GM18951 (cell line): ENCODE data around the gene CRTC3.
"Not testable (repeated sequence)": the region's sequence is repeated elsewhere in the genome, so short reads cannot be mapped to it uniquely, and the experiment has no call there.

Experiments used
- POLR2A ChIP-seq: IDR thresholded peaks from 4 replicates; pipeline ENCODE4 v1.6.1; 2011; ENCODE audit warnings: mild to moderate bottlenecking; ENCODE audit not compliant: insufficient read length, insufficient read depth; ENCODE audit errors: extremely low read depth
- in situ Hi-C: fragments of 300-500 bp; cut with MboI; formaldehyde crosslinking; loops from one replicate; pipeline ENCODE4 v1.12.0; 2022; ENCODE audit warnings: low sequenced_read_pairs, mixed read lengths, inconsistent platforms; ENCODE audit not compliant: unreplicated experiment

Gene CRTC3

DNA sequence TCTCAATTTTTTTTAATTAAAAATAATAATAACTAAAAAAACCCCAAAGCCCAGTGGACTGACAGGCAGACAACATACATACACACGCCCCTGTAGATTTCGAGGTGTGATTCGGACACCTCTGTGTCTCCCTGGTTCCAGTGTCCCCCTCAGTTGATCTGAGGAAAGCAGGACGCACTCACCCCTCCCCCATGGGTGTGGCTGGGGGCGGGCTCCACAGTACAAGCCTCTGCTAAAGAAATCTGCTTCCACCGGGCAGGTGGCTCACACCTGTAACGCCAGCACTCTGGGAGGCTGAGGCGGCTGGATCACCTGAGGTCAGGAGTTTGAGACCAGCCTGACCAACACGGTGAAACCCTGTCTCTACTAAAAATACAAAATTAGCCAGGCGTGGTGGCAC is 153.6 kb downstream of the CRTC3 start:
- TF ChIP-seq POLR2A: no peak

DNA sequence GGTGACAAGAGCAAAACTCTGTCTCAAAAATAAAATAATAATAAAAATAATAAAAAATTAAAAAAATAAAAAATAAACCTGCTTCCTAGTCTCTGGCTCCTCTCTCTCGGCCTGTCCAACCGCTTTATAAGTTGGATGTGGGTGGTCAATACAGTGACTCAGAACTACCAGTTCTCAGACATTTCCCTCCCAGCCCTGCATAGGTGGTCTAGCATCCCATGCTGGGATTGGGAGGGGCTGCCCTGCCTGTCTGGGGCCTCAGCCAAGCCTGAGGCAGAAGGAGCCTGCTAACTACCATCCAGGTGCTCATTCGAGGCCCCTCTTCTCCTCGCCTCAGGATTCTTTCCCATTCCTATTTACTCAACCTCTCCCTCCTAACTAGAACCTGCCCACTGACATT is 154.2 kb downstream of the CRTC3 start:
- TF ChIP-seq POLR2A: no peak
- in situ Hi-C loops: no loop called here

More for the DNA sequence above, 153.6 kb downstream of the CRTC3 start:
- in situ Hi-C loops: no loop called here

DNA sequence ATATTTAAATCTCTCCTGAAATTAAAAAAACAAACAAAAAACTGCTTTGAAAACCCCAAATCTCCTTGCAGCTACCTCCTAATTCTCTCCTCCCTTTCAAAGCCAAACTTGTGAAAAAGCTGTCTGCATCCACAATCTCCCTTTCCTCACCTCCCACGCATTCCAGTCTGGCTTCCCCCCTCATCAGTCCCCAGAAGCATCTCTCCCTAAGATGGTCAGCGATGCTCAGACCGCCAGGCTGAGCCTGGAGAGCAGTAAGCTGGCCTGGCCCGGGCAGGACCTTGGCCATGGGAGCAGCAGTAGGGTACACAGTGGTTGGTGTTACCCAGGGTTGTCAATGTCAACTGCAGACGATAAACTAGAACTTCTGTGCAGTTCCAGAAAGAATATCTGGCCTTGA is 154.6 kb downstream of the CRTC3 start:
- no peak for TF ChIP-seq POLR2A
- in situ Hi-C loops: no loop called here

DNA sequence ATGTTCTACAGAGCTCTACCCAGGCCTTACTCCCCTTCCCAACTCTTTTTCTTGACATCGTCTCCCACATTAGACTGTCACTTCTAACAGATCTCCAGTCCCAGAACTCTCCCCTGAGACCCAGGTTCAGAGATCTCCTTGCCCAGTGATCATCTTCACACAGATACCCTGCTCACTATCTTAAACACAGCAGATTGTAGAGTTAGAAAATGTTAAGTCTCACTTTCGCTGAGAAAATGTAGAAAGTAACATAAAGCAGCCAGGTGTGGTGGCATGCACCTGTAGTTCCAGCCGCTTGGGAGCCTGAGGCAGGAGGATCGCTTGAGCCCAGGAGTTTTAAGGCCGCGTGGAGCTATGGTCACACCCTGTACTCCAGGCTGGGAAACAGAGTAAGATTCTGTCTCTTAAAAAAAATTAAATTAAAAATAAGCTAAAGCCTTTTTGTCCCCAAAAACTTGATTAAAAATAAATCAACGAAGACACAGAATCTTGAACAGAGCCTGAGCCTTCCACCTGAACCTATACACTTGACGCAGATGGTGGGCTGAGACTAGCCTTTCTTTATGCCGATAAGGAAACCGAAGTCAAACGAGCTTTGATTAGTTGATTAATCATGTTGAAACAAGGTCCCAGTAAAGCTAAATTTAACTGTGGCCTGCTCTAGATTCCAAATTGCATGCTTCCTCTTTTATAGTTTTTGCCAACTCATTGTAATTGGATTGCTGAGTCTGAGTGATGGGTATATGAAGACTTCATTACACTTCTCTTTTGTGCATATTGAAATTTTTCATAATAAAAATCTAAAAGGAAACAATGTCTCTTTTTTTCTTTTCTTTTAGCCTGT is 156.1 kb downstream of the CRTC3 start:
- in situ Hi-C loops: no loop called here
- TF ChIP-seq POLR2A: no peak

DNA sequence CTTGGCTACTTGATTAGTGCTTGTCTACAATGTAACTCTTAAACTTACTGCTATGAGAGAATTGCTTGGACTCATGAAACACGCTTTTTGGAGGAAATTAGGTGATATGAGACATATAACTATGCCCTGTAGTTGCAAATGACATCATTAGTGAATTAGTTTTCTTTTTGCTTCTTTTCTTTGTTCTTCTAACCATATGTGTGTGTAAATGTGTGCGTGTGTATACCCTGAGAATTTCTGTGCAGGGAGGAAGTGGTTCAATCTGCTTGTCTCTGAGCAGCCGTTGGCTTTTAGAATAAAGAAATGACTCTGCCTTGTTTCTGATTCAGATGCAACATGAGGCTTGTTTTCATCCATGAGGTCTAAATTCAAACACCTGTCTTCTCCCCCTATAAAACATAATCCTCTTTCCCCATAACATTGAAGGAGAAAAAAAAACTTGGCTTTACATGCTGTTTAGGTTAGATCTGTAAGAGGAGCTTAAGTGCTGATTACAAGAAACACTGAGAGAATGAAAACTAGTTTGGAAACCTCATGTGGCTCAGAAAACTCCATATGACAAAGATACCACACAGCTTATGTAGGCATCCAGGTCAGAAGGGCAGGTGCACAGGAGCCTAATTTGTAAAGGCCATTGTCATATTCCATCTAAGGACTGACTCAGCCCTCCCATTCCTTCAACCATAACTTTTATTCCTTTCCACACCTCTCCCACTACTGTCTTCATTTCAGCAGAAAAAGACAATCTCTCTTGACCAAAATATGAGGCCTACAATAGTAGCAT is 156.9 kb downstream of the CRTC3 start:
- in situ Hi-C loops: no loop called here

DNA sequence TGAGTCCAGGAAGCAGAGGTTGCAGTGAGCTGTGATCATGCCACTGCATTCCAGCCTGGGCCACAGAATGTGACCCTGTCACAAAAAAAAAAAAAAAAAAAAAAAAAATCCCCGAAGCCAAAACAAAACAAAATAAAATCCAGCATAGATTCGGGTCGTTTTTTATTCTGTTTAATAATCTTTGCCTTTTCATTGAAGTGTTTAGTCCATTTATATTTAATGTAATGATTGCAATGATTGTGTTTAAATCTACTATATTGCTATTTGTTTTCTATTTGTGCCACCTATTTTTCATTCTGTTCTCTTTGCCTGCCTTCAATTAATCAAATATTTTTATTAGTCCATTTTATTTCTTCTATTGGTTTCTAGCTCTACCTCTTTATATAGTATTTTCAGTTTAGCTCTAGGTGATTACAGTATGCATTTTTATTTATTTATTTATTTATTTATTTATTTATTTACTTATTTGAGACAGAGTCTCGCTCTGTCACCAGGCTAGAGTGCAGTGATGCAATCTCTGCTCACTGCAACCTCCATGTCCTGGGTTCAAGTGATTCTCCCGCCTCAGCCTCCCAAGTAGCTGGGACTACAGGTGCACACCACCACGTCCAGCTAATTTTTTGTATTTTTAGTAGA is 159.7 kb downstream of the CRTC3 start:
- in situ Hi-C loops: not testable (repeated sequence)

More for the DNA sequence above, 156.9 kb downstream of the CRTC3 start:
- no peak for TF ChIP-seq POLR2A

DNA sequence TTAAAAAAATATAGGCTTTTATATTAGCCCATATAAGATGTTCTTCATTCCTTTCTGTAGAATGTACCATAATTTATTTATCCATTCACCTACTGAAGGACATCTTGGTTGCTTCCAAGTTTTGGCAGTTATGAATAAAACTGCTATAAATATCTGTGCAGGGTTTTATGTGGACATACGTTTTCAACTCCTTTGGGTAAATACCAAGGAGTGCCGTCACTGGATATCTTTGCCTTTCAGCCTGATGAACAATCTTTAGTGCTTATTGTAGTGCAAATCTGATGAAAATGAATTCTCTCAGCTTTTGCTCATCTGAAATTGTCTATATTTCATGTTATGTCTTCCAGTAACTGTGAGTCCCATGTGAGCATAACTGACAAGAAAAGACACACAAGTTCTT is 160.9 kb downstream of the CRTC3 start:
- TF ChIP-seq POLR2A: no peak
- in situ Hi-C loops: loop anchor here (5.0 kb wide), 1 partner anchor 43 kb away; no protein-coding TSS in a partner anchor

DNA sequence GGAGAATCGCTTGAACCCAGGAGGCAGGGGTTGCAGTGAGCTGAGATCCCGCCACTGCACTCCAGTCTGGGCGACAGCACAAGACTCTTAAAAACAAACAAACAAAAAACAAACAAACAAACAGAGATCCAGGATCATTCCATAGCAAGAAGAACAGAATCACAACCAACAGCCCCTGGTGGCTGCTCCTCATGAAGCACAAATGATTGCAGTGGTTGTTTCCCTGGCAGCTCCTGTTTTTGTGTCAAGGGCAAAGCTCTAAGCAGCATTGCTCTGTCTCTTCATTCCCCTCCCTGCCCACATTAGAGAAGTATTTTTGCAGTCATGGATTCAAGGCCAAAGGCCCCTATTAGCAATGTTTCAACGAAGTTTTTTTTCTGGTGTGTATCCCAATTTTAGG is 161.6 kb downstream of the CRTC3 start:
- TF ChIP-seq POLR2A: no peak
- in situ Hi-C loops: loop anchor here (5.0 kb wide), 1 partner anchor 44 kb away; no protein-coding TSS in a partner anchor

DNA sequence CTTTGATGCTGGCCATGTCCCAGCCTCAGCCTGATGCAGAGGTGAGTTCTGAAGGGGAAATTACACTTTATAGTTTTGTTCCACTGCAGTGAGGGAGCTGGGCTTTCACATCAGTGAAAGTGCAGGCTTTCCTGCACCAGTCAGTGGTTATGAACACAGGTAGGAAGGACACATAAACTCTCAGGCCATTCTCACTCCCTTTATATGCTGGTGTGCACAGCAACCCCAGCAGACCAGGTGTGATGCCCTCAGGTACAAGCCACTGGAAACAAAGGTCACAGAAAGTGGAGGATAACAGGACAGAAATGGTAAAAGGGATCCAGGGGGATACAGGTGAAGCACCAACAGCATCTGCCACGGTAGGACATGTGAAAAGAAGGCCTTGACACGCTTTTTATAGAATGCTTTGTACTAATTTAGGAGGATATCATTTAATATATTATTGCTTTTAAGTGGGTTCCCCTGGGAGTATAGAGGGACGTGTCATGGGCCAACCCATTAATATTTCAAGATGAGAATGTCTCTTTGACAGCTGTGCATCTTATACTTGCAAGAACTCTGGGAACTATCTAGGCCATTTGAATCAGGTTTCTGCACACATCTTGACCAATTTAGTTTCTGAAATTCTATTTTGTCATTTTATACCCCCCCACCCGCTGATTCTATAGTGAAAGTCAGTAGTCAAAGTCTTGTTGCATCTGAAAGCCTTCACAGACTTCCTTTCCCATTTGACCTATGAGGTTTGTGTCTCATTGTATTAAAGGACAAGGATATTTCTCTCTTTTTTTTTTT is 162.5 kb downstream of the CRTC3 start:
- in situ Hi-C loops: loop anchor here (5.0 kb wide), 1 partner anchor 45 kb away; no protein-coding TSS in a partner anchor
- TF ChIP-seq POLR2A: no peak
